GM20000 (cell line): ENCODE data around the gene S1PR4.
"Not testable (repeated sequence)": the region's sequence is repeated elsewhere in the genome, so short reads cannot be mapped to it uniquely, and the experiment has no call there.

Experiments used
- DNase-seq: peaks from one replicate; pipeline ENCODE4 v3.0.0; 2012; ENCODE audit warnings: low spot score
- TF ChIP-seq, protein P1 (sequence below): IDR thresholded peaks from 2 replicates; pipeline ENCODE4 v1.5.1; 2012; ENCODE audit warnings: mild to moderate bottlenecking, control low read depth; ENCODE audit errors: extremely low read depth, missing control alignments

The S1PR4 gene

GRCh38 chr19:3190470-3190770, 11.9 kb downstream of the S1PR4 start:
- TF ChIP-seq, protein P1, sequence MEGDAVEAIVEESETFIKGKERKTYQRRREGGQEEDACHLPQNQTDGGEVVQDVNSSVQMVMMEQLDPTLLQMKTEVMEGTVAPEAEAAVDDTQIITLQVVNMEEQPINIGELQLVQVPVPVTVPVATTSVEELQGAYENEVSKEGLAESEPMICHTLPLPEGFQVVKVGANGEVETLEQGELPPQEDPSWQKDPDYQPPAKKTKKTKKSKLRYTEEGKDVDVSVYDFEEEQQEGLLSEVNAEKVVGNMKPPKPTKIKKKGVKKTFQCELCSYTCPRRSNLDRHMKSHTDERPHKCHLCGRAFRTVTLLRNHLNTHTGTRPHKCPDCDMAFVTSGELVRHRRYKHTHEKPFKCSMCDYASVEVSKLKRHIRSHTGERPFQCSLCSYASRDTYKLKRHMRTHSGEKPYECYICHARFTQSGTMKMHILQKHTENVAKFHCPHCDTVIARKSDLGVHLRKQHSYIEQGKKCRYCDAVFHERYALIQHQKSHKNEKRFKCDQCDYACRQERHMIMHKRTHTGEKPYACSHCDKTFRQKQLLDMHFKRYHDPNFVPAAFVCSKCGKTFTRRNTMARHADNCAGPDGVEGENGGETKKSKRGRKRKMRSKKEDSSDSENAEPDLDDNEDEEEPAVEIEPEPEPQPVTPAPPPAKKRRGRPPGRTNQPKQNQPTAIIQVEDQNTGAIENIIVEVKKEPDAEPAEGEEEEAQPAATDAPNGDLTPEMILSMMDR, result no peak
- no peak for DNase-seq

GRCh38 chr19:3190921-3191805, 12.6 kb downstream of the S1PR4 start:
- TF ChIP-seq, protein P1, result no peak
- DNase-seq, result no peak

DNA sequence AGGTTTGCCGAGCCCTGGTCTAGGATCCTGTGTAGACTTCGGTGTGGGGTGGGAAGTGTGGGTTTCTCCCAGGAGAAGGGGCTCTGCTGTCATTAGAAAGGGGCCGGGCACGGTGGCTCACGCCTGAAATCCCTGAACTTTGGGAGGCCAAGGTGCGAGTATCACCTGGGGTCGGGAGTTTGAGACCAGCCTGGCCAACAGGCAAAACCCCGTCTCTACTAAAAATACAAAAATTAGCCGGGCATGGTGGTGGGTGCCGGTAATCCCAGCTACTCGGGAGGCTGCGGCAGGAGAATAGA, 13.2 kb downstream of the S1PR4 start:
- not testable (repeated sequence) for DNase-seq

DNA sequence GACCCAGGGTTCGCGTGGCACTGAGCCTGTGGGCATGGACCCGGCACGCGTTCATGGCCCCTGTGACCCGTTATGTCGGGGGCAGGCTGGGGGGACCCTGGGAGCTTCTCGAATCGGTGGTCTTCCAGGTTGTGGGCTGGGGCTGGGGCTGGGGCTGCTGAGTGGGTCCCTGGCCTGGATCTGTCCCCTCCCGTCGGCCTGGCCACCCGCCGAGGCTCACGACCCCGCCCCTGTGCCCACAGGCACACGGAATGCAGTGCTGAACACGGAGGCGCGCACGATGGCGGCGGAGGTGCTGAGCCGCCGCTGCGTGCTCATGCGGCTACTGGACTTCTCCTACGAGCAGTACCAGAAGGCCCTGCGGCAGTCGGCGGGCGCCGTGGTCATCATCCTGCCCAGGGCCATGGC, 13.7 kb downstream of the S1PR4 start:
- TF ChIP-seq, protein P1, result no peak
- DNase-seq, result no peak

DNA sequence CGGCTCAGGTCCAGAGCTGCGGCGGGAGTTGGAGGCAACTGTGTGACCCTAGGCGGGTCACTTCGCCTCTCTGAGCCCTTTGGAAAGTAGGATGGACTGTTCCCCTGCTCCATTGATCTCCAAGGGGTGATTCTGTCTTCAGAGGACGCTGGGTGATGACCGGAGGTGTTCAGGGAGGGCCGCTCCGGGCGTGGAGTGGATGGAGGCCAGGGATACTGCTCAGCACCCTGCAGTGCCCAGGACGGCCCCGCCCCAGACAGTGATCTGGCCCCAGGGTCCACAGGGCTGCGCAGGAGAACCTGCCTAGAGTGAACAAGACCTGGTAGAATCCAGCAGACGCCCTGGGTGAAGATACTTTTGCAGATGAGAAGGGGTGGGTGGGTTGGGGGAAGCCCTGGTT, 14.1 kb downstream of the S1PR4 start:
- TF ChIP-seq, protein P1, result no peak
- DNase-seq, result no peak

DNA sequence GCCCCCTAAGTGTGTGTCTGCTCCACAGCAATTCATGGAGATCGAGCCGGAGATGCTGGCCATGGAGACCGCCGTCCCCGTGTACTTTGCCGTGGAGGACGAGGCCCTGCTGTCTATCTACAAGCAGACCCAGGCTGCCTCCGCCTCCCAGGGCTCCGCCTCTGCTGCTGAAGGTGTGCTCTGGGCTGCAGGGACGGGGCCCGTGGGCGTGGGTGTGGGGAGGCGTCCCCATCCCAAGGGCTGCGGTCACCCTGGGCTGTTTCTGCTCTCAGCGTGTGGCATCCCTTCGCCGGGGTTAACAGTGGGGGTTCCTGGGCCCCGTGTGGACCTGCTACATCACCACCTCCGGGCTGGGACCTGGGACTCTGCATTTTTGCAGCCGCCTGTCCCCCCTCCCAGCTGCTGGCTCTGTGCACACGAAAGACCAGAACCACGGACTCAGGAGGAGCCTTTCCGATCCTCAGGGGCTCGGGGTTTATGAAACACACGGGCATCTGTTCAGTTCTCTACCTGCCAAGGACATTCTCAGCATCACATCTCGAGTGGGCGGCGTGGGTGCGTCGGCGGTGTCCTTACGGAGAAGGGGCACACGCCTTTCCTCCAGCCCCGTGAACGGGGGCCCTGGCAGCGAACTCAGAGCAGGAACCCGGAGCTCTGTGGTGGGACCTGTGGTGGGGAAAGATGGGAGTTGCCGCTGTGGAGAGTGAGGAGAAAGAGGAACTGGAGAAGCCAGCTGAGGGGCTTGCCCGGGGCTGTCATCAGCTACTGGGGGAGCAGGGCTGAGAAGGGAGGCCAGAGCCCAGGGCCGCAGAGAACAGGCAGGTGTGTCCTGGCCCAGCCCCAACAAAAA, 14.9 kb downstream of the S1PR4 start:
- TF ChIP-seq, protein P1, result no peak
- DNase-seq, result no peak

DNA sequence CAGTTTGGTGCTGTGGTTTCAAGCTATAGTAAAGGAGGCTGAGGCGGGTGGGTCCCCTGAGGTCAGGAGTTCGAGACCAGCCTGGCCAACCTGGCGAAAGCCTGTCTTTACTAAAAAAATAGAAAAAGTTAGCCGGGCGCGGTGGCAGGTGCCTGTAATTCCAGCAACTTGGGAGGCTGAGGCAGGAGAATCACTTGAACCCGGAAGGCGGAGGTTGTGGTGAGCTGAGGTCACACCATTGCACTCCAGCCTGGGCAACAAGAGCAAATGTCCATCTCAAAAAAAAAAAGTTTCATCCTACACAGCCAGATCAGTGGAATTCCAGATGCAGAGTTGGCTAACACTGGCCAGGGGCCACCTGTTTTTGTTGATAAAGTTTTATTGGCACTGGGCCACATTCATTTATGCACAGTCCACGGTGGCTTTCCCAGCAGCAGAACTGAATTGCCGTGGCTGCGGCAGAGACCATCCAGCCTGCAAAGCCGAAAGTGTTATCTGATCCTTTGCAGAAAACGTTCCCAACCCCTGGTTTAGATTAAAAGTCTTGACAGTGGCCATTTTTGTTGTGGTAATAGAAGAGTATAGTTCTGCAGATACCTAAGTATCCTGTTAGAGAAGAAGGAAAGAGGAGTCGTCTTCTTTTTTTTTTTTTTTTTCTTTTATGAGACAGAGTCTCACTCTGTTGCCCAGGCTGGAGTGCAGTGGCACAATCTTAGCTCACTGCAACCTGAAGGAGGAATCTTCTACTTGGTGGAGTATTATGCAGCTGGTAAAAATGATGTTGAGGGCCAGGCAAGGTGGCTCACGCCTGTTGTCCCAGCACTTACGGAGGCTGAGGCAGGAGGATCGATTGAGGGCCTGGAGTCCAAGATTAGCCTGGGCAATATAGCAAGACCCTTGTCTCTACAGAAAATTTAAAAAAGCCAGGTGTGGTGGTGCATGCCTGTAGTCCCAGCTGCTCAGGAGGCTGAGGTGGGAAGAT, 15.8 kb downstream of the S1PR4 start:
- TF ChIP-seq, protein P1, result no peak
- no peak for DNase-seq
